ENCODE data around the gene SOD1.

The SOD1 gene

DNA sequence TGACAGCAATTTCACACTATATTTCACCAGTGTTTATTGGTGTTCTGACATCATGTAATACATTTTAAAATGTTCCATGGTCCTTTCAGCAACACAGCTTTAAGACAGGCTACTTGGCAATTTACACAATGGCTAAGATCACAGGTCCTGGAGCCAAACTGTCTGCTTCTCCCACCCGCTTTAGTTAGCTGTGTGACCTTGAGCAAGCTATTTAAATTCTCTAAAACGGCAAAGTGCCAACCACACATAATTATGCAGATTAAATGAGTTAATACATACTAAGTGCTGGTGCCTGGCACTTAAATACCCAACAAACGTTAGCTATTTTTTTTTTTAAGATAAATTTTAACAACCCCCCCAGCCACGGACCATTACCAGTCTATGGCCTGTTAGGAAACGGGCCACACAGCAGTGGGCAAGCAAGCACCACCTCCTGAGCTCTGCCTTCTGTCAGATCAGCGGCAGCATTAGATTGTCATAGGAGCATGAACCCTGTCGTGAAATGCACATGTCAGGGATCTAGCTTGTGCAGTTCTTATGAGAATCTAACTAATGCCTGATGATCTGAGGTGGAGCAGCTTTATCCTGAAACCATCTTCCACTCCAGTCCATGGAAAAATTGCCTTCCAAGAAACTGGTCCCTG is 26.9 kb downstream of the SOD1 start:
- DNase-seq = no peak

DNA sequence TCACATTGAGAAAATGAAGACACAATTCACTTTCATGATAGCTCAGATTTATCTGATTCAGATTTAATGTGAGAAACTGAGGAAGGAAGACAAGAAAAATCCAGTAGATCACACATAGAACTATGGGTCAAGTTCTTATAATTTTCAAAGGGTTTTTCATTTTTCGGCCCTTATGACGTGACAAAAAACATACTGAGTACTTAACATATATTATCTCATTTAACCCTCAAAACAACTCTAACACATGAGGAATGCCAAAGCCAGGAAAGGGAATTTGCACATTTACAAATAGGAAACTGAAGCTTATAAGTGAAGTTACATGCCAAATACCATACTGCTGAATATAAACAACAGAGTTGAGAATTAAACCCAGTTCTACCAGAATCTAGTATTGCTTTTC is 27.6 kb downstream of the SOD1 start:
- no peak for DNase-seq

DNA sequence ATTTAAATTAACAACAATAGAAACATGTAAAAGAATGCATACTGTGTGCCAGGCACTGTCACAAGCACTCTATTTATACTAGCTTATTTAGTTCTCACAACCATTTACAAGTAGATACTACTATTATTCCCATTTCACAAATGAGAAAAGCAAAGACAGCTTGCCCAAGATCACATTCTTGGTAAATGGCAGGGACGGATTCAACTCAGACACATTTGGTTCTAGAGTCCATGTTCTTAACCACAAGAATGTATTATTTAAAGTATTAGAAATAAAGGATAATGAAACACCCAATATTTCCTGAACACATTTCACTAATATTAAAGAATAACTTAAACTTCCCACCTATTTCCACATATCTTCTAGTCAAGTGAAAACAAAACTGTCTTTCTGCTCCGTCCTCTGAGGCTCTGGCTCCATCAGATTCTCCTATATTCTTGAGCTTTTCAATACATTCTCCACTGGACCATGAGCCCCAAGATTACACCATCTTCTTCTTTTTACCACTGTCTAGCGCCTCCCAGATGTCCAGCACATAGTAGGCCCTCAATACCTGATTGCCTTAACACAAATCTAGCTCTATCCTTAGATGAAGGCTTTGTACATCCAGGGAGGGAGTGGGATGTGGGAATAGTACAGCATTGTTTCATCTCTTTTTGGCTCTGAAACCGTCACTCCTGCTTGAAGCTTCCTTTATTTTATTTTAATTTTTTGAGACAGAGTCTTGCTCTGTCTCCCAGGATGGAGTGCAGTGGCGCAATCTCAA is 29.3 kb downstream of the SOD1 start:
- DNase-seq = no peak

DNA sequence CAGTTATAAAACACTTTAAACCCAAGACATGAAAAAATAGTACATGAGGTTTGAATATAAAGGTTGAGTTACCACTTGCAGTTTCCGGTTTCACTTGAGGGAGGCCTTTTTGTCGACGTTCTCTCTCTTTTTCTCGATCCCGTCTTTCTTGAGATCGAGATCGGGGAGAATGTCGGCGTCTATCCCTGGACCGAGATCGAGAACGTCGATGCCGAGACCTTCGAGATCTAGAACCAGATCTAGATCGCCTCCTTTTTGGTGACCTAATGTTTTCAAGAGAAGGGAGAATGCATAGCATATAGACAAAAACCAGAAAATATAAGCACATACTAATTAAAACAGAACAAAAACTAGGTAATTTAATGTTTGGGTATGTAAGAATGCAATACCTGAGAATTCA is 33.7 kb downstream of the SOD1 start:
- DNase-seq = no peak

- DNase-seq = no peak
Measured at GRCh38 chr21:31696424-31696823, 36.9 kb downstream of the SOD1 start.

GRCh38 chr21:31698461-31698860 is 39.0 kb downstream of the SOD1 start:
- no peak for DNase-seq

DNA sequence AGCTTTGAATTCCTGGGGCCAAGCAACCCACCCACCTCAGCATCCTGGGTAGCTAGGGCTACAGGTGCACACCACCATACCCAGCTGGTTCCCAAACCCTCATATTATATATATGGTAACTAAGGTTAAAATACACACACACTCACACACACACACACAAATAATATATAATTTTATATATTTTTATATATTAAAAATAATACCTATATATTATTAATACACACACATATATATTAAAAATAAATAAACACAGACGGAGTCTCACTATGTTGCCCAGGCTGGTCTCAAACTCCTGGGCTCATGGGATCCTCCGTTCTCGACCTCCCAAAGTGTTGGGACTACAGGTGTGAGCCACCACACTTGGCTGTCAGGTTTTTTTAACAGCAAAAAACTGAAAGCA is 40.5 kb downstream of the SOD1 start:
- DNase-seq = no peak

DNA sequence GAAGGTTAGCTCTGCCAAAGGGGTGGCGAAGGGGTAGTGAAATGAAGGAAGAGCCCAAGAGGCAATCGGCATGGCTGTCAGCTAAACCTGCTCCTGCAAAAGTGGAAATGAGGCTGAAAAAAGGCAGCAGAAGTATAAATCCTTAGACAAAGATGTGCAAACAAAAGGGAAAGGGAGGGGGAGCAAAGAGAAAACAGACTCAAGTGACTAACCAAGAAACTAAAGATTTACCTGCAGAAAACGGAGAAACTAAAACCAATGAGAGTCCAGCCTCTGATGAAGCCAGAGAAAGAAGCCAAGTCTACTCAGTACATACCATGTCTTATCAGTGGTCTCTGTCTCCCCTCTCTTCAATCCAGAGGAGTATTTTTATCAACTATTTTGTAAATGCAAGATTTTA is 47.1 kb downstream of the SOD1 start:
- DNase-seq = no peak

DNA sequence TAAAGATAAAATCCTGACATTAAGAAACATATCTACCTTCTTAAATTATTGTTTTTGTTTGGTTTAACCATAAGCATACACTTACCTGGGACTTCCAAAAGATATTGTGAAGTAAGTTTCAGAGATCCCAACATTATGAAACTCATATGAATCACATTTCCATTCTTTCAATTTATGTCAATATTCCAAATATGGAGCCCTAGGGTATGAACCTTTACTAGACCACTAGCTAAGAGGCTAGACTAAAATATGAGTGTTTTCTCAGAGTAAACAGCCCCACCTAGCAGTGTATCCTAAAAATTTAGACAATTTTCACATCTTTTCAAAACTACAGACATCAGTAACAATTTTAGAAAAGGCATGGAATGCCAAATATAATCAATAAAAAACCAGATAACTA is 48.0 kb downstream of the SOD1 start:
- no peak for DNase-seq

DNA sequence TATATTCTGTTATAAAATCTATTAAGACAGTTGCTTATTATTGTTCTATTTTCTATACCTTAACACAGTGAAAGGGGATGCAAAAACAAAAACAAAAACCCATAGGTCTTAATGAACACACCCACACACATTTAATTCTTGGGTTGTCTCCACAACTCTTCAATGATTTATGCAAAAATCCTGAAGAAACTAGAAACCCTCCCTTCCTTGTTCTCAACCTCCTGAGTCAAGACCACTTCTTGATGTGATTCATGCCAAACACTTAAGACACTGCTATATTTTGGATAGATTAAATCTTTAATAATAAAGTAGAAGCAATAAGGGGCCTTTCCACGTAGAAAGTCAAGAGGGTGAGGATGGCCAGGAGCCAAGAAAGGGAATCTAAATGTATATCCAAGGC is 49.0 kb downstream of the SOD1 start:
- no peak for DNase-seq

DNA sequence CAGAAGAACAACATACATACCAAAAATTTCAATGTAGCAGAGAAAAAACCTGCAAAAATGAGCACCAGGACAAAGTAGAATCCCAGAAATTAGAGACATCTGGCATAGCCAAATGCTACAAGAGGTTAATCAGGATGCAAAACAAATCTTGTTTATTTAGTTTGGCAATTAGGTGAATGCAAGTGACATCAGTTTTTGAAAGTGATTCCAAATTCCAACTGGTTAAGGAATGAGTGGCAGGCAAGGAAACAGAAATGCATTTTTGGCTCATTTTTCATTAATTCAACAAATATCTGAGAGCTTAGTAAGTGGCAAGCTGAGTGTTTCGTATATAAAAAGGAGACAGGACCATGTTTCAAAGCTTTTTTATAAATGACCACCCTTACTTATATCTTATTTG is 51.1 kb downstream of the SOD1 start:
- DNase-seq = no peak

DNA sequence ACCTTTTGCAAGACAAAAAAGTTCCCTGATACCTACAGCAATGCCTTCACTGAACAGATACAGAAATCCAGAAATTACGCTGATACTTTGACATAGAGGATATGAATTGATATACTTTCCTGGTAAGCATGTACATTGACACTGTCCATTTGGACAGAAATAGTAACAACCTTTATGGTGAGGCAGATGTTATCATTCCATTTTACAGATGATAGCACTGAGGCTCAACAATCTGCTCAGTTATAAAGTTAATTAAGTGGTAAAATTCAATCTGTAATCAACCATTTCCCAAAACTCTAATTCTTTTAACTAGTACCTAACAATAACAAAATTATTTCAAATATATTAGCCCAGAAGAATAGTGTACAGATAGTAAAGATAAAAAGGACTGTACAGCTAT is 51.8 kb downstream of the SOD1 start:
- DNase-seq = no peak

- no peak for DNase-seq
Measured at GRCh38 chr21:31711745-31712285, 52.3 kb downstream of the SOD1 start.

- no peak for DNase-seq
Measured at GRCh38 chr21:31713115-31713514, 53.6 kb downstream of the SOD1 start.

DNA sequence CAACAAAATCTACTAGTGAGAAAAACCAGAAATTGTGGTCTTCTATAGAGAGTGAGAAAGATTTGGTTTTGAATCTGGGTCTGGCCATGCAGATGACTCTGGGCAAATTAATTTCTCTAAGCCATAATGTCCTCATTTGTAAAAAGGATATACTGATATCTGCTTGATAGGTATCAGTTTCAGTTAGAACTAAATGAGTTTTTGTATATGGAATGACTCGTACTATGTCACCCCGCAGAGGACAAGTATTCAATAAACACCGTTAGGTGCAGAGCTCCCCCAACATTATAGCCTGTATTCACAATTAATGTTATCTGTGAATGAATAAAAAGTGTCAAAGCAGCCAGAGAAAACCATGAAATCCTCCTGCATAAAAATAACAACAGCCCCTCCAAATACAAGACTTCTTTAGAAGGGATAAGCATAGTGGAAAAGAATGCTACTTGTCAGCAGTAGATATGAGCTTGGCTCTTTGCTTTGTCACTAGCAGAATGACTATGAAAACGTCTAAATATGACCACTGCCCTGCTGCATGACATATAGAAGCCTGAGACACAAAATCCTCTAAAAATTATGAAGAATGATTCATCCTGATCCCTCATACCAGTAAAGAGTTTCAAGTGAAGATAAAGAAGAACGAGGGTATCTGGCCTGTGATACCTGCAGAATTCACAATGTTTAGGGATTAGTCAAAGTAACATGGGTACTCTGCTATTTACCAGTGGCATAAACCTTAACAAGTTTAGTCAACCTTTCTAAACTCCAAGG is 54.7 kb downstream of the SOD1 start:
- no peak for DNase-seq

- no peak for DNase-seq
Measured at GRCh38 chr21:31714741-31715365, 55.4 kb downstream of the SOD1 start.

DNA sequence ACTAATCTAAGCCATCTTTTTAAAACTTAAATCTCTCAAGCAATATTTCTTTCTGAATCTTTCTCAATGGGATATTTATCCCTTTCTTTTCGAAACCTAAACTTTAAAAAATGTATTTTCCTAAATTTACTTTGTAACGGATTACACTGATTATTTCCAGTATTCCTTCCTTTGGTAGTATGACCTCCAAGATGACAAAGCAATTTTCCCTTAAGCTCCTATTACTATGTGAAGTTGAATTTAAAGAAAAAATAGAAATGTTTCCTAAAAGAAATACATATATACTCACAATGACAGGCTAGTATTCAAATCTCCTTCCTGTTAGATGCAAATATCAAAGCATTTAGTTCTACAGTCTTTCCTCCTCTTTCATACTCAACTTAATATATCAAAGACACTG is 56.6 kb downstream of the SOD1 start:
- no peak for DNase-seq
